GM23338 (cell line): Measurements from ENCODE around the gene THBS2. TPM values are rescaled to one million over a fixed set of nuclear protein-coding genes. Genes with fewer than 3 reads are reported as not detected.

Experiments used
- ATAC-seq: fragments of 200-7000 bp; cut with Tn5 transposase; 3 replicates; pipeline ENCODE4 v1.9.1; 2020
- DNase-seq: peaks from one replicate; pipeline ENCODE4 v3.0.0-alpha.2; 2015; ENCODE audit warnings: low spot score
- H2AFZ ChIP-seq: fragments of 200-600 bp; sonication (generic); 2 replicates; pipeline ENCODE4 v1.8.0; 2016; ENCODE audit warnings: antibody characterized with exemption, mild to moderate bottlenecking, moderate library complexity
- H3F3A ChIP-seq: fragments of 200-600 bp; sonication (generic); replicated peaks from 2 replicates; pipeline ENCODE4 v1.8.0; 2017; ENCODE audit warnings: antibody characterized with exemption, mixed run types, low read depth
- H3K27ac ChIP-seq: fragments of 200-600 bp; sonication (generic); 2 replicates; pipeline ENCODE4 v1.6.1; 2016; ENCODE audit warnings: low read depth
- H3K27me3 ChIP-seq: fragments of 200-600 bp; sonication (generic); 2 replicates; pipeline ENCODE4 v1.8.0; 2016; ENCODE audit warnings: mild to moderate bottlenecking, mixed run types, moderate library complexity; ENCODE audit not compliant: insufficient read depth
- H3K36me3 ChIP-seq: fragments of 200-600 bp; sonication (generic); 2 replicates; pipeline ENCODE4 v1.8.0; 2016; ENCODE audit warnings: mild to moderate bottlenecking; ENCODE audit not compliant: insufficient read depth
- H3K4me1 ChIP-seq: fragments of 200-600 bp; sonication (generic); 2 replicates; pipeline ENCODE4 v1.8.0; 2016; ENCODE audit warnings: mild to moderate bottlenecking, moderate library complexity; ENCODE audit not compliant: insufficient read depth
- H3K4me2 ChIP-seq: fragments of 200-600 bp; sonication (generic); 2 replicates; pipeline ENCODE4 v1.7.1; 2017; ENCODE audit warnings: mixed run types
- H3K4me3 ChIP-seq: fragments of 200-600 bp; sonication (generic); 2 replicates; pipeline ENCODE4 v1.6.1; 2016; ENCODE audit warnings: mixed run types
- H3K79me2 ChIP-seq: fragments of 200-600 bp; sonication (generic); replicated peaks from 2 replicates; pipeline ENCODE4 v1.8.0; 2017; ENCODE audit warnings: mild to moderate bottlenecking; ENCODE audit not compliant: insufficient read depth
- H3K9me2 ChIP-seq: fragments of 200-600 bp; sonication (generic); 2 replicates; pipeline ENCODE4 v1.8.0; 2017; ENCODE audit not compliant: insufficient read depth
- H4K20me1 ChIP-seq: fragments of 200-600 bp; sonication (generic); replicated peaks from 2 replicates; pipeline ENCODE4 v1.8.0; 2017; ENCODE audit warnings: mild to moderate bottlenecking; ENCODE audit not compliant: insufficient read depth
- H3K27ac Mint-ChIP-seq: 2 replicates; pipeline ENCODE4 v1.8.0; 2020; ENCODE audit warnings: inconsistent platforms, mild to moderate bottlenecking, moderate library complexity, mixed read lengths
- H3K27me3 Mint-ChIP-seq: 3 replicates; pipeline ENCODE4 v1.8.0; 2022; ENCODE audit warnings: low read depth, mild to moderate bottlenecking, moderate library complexity, mixed read lengths, inconsistent platforms; ENCODE audit not compliant: insufficient read depth, poor library complexity
- H3K36me3 Mint-ChIP-seq: 3 replicates; pipeline ENCODE4 v1.8.0; 2021; ENCODE audit warnings: low read depth, mild to moderate bottlenecking, inconsistent platforms, moderate library complexity, mixed read lengths
- H3K4me1 Mint-ChIP-seq: 3 replicates; pipeline ENCODE4 v1.8.0; 2020; ENCODE audit warnings: mild to moderate bottlenecking, inconsistent platforms, mixed read lengths
- H3K4me3 Mint-ChIP-seq: 3 replicates; pipeline ENCODE4 v1.8.0; 2021; ENCODE audit warnings: moderate library complexity, mild to moderate bottlenecking, inconsistent platforms, mixed read lengths
- H3K9me3 Mint-ChIP-seq: 3 replicates; pipeline ENCODE4 v1.8.0; 2020; ENCODE audit warnings: moderate library complexity, mild to moderate bottlenecking, inconsistent platforms, mixed read lengths
- CREB1 ChIP-seq: fragments of 250-450 bp; sonication (Bioruptor Pico); IDR thresholded peaks from 2 replicates; pipeline ENCODE4 v1.5.0; 2020; ENCODE audit warnings: low read depth, mild to moderate bottlenecking, moderate library complexity
- EZH2 ChIP-seq: fragments of 200-600 bp; sonication (generic); IDR thresholded peaks from one replicate; pipeline ENCODE4 v1.8.0; 2017; ENCODE audit warnings: antibody characterized with exemption, mild to moderate bottlenecking, low read depth; ENCODE audit not compliant: unreplicated experiment
- EZH2phosphoT487 ChIP-seq: fragments of 200-600 bp; sonication (generic); IDR thresholded peaks from one replicate; pipeline ENCODE4 v1.8.1; 2018; ENCODE audit warnings: antibody characterized with exemption; ENCODE audit not compliant: unreplicated experiment
- JUNB ChIP-seq: IDR thresholded peaks from one replicate; pipeline ENCODE4 v1.6.1; 2016; ENCODE audit warnings: antibody characterized with exemption; ENCODE audit not compliant: unreplicated experiment
- NANOG ChIP-seq: IDR thresholded peaks from 2 replicates; pipeline ENCODE4 v1.6.1; 2016; ENCODE audit warnings: antibody characterized with exemption, borderline replicate concordance
- POLR2AphosphoS5 ChIP-seq: IDR thresholded peaks from 2 replicates; pipeline ENCODE4 v1.6.1; 2016; ENCODE audit warnings: antibody characterized with exemption, low read depth
- STAT1 ChIP-seq: IDR thresholded peaks from one replicate; pipeline ENCODE4 v1.6.1; 2016; ENCODE audit warnings: antibody characterized with exemption; ENCODE audit not compliant: unreplicated experiment
- ZNF114 ChIP-seq: fragments of 250-450 bp; sonication (Bioruptor Pico); IDR thresholded peaks from 2 replicates; pipeline ENCODE4 v1.5.0; 2020; ENCODE audit warnings: mild to moderate bottlenecking, moderate library complexity
- ZNF331 ChIP-seq: fragments of 250-450 bp; sonication (Bioruptor Pico); IDR thresholded peaks from 2 replicates; pipeline ENCODE4 v1.5.0; 2020; ENCODE audit warnings: low read depth, mild to moderate bottlenecking, moderate library complexity
- polyA plus RNA-seq: library from polyadenylated mRNA; unstranded; fragments of >200 nt; fragmentation: Nextera tagmentation; extraction: Ambion mirVana; gene quantifications from 2 replicates; pipeline ENCODE4 v1.2.1, GENCODE V29; 2016
- total RNA-seq: library from RNA; depleted of rRNA; stranded (reverse); fragments of >200 nt; shearing (Covaris generic); gene quantifications from 2 replicates; pipeline ENCODE4 v1.2.3, GENCODE V29; 2014
- TF ChIP-seq, protein P1 (sequence below): IDR thresholded peaks from 2 replicates; pipeline ENCODE4 v1.6.1; 2016; ENCODE audit warnings: antibody characterized with exemption
- TF ChIP-seq, protein P2 (sequence below), 2 experiments: fragments of 200-600 bp in 1 of 2; sonication (generic) in 1 of 2; conservative IDR thresholded peaks; 2 replicates each; pipeline versions ENCODE4 v1.5.1 to v1.6.1; 2016 to 2017; ENCODE audit warnings: antibody characterized with exemption in 2 of 2, low read depth in 2 of 2, mild to moderate bottlenecking in 2 of 2, moderate library complexity in 1 of 2
- TF ChIP-seq, protein P3 (sequence below): fragments of 250-450 bp; sonication (Bioruptor Pico); IDR thresholded peaks from 2 replicates; pipeline ENCODE4 v1.5.0; 2020; ENCODE audit warnings: mild to moderate bottlenecking, moderate library complexity

THBS2 gene
- total and polyA plus RNA-seq, 2 experiments from 2014 or later, result 7.9 to 44.7 TPM

DNA sequence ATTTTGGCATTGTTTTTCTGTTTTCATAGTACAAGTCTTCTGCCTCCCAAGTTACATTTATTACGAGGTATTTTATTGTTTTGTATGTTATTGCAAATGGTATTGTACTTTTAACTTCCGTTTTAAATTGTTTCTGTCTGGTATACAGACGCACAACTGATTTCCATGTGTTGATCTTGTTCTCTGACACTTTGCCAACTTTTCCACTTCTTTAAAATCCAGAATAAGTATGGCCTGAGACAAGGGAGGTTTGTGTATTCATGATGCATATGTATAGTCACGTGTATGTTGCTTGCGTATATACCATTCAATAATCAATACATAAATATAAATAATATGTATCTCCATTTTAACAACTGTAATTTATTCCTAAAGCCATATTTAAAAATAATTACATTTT, 41.2 kb downstream of the THBS2 start (continued):
- TF ChIP-seq EZH2 (no peak), NANOG (no peak), EZH2phosphoT487 (no peak), ZNF331 (no peak), ZNF114 (CRISPR knock-in tag) (no peak), JUNB (no peak), CREB1 (no peak)
- TF ChIP-seq, protein P1, sequence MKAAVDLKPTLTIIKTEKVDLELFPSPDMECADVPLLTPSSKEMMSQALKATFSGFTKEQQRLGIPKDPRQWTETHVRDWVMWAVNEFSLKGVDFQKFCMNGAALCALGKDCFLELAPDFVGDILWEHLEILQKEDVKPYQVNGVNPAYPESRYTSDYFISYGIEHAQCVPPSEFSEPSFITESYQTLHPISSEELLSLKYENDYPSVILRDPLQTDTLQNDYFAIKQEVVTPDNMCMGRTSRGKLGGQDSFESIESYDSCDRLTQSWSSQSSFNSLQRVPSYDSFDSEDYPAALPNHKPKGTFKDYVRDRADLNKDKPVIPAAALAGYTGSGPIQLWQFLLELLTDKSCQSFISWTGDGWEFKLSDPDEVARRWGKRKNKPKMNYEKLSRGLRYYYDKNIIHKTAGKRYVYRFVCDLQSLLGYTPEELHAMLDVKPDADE, result no peak
- TF ChIP-seq, protein P2, sequence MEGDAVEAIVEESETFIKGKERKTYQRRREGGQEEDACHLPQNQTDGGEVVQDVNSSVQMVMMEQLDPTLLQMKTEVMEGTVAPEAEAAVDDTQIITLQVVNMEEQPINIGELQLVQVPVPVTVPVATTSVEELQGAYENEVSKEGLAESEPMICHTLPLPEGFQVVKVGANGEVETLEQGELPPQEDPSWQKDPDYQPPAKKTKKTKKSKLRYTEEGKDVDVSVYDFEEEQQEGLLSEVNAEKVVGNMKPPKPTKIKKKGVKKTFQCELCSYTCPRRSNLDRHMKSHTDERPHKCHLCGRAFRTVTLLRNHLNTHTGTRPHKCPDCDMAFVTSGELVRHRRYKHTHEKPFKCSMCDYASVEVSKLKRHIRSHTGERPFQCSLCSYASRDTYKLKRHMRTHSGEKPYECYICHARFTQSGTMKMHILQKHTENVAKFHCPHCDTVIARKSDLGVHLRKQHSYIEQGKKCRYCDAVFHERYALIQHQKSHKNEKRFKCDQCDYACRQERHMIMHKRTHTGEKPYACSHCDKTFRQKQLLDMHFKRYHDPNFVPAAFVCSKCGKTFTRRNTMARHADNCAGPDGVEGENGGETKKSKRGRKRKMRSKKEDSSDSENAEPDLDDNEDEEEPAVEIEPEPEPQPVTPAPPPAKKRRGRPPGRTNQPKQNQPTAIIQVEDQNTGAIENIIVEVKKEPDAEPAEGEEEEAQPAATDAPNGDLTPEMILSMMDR (conservative IDR thresholded peaks at IDR 0.05; ENCODE audit: low read depth in 2 of 2), result no peak

DNA sequence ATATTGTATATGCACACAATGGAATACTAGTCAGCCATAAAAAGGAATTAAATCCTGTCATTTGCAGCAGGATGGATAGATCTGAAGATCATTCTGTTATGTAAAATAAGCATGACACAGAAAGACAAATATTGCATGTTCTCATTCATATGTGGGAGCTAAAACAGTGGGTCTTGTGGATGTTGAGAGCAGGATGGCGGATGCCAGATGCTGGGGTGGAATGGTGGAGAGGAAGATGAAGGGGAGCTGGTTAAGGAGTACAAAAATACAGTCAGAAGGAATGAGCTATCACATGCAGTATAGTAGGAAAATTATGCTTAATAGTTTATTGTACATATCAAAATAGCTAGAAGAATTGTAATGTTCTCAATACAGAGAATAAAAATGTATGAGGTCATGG, 41.8 kb downstream of the THBS2 start:
- Histone ChIP-seq H3K4me1 (no peaks in the 10 kb centered on the region), H3K4me3 (no peak overlapping the region), H3K79me2 (no peaks in the 10 kb centered on the region), H3K9me2 (no peaks in the 10 kb centered on the region), H2AFZ (no peak overlapping the region), H3K27me3 (no peaks in the 10 kb centered on the region), H3K4me2 (no peak overlapping the region), H3K36me3 (no peaks in the 10 kb centered on the region), H3K27ac (no peak overlapping the region), H4K20me1 (no peaks in the 10 kb centered on the region), H3F3A (no peaks in the 10 kb centered on the region)
- DNase-seq, result no peak
- TF ChIP-seq, protein P2 (conservative IDR thresholded peaks at IDR 0.05; ENCODE audit: low read depth in 2 of 2), result no peak
- TF ChIP-seq POLR2AphosphoS5, result no peak
- TF ChIP-seq EZH2phosphoT487, result no peak
- no peak for TF ChIP-seq CREB1
- TF ChIP-seq STAT1, result no peak
- TF ChIP-seq, protein P3, sequence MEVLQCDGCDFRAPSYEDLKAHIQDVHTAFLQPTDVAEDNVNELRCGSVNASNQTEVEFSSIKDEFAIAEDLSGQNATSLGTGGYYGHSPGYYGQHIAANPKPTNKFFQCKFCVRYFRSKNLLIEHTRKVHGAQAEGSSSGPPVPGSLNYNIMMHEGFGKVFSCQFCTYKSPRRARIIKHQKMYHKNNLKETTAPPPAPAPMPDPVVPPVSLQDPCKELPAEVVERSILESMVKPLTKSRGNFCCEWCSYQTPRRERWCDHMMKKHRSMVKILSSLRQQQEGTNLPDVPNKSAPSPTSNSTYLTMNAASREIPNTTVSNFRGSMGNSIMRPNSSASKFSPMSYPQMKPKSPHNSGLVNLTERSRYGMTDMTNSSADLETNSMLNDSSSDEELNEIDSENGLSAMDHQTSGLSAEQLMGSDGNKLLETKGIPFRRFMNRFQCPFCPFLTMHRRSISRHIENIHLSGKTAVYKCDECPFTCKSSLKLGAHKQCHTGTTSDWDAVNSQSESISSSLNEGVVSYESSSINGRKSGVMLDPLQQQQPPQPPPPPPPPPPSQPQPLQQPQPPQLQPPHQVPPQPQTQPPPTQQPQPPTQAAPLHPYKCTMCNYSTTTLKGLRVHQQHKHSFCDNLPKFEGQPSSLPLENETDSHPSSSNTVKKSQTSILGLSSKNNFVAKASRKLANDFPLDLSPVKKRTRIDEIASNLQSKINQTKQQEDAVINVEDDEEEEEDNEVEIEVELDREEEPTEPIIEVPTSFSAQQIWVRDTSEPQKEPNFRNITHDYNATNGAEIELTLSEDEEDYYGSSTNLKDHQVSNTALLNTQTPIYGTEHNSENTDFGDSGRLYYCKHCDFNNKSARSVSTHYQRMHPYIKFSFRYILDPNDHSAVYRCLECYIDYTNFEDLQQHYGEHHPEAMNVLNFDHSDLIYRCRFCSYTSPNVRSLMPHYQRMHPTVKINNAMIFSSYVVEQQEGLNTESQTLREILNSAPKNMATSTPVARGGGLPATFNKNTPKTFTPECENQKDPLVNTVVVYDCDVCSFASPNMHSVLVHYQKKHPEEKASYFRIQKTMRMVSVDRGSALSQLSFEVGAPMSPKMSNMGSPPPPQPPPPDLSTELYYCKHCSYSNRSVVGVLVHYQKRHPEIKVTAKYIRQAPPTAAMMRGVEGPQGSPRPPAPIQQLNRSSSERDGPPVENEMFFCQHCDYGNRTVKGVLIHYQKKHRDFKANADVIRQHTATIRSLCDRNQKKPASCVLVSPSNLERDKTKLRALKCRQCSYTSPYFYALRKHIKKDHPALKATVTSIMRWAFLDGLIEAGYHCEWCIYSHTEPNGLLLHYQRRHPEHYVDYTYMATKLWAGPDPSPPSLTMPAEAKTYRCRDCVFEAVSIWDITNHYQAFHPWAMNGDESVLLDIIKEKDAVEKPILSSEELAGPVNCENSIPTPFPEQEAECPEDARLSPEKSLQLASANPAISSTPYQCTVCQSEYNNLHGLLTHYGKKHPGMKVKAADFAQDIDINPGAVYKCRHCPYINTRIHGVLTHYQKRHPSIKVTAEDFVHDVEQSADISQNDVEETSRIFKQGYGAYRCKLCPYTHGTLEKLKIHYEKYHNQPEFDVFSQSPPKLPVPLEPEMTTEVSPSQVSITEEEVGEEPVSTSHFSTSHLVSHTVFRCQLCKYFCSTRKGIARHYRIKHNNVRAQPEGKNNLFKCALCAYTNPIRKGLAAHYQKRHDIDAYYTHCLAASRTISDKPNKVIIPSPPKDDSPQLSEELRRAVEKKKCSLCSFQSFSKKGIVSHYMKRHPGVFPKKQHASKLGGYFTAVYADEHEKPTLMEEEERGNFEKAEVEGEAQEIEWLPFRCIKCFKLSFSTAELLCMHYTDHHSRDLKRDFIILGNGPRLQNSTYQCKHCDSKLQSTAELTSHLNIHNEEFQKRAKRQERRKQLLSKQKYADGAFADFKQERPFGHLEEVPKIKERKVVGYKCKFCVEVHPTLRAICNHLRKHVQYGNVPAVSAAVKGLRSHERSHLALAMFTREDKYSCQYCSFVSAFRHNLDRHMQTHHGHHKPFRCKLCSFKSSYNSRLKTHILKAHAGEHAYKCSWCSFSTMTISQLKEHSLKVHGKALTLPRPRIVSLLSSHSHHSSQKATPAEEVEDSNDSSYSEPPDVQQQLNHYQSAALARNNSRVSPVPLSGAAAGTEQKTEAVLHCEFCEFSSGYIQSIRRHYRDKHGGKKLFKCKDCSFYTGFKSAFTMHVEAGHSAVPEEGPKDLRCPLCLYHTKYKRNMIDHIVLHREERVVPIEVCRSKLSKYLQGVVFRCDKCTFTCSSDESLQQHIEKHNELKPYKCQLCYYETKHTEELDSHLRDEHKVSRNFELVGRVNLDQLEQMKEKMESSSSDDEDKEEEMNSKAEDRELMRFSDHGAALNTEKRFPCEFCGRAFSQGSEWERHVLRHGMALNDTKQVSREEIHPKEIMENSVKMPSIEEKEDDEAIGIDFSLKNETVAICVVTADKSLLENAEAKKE (CRISPR knock-in tag), result no peak
- TF ChIP-seq, protein P1, result no peak
- no peak for TF ChIP-seq ZNF331
- no peak for TF ChIP-seq EZH2
- H3K9me3 Mint-ChIP-seq, result peaks cover 7% of the 10 kb centered on the region; the same call in 2 of the 3 replicates
- H3K4me3 Mint-ChIP-seq, result no peak overlapping the region
- no peak for ATAC-seq
- no peak overlapping the region for H3K27ac Mint-ChIP-seq
- peaks cover 8% of the 10 kb centered on the region for H3K27me3 Mint-ChIP-seq
- peaks cover 12% of the 10 kb centered on the region; the same call in 2 of the 3 replicates for H3K4me1 Mint-ChIP-seq
- H3K36me3 Mint-ChIP-seq, result peaks cover under 1% of the 10 kb centered on the region; the same call in 2 of the 3 replicates
